GM12801 (cell line): ENCODE results near the gene EPB41L4A.

Experiments
- CTCF ChIP-seq: IDR thresholded peaks from one replicate; pipeline ENCODE4 v1.5.1; 2011; ENCODE audit warnings: control low read depth; ENCODE audit not compliant: insufficient read length; ENCODE audit errors: extremely low read depth

Gene EPB41L4A

GRCh38 chr5:112183103-112183711 lies 235.9 kb downstream of the EPB41L4A start:
- no peak for TF ChIP-seq CTCF

- TF ChIP-seq CTCF: no peak
Observed at GRCh38 chr5:112179290-112179689, 239.8 kb downstream of the EPB41L4A start.

- TF ChIP-seq CTCF: no peak
Observed at GRCh38 chr5:112174959-112175594, 244.0 kb downstream of the EPB41L4A start.

- no peak for TF ChIP-seq CTCF
Observed at GRCh38 chr5:112165897-112166737, 253.0 kb downstream of the EPB41L4A start.

GRCh38 chr5:112165399-112165798 lies 253.7 kb downstream of the EPB41L4A start:
- TF ChIP-seq CTCF: no peak

GRCh38 chr5:112163435-112163834 lies 255.6 kb downstream of the EPB41L4A start:
- no peak for TF ChIP-seq CTCF

- no peak for TF ChIP-seq CTCF
Observed at GRCh38 chr5:112161392-112161748, 257.7 kb downstream of the EPB41L4A start.
